Neural cell (in vitro differentiated cells): ENCODE measurements around the gene HOXB9. TPM values are rescaled to one million over a fixed set of nuclear protein-coding genes. Genes with fewer than 3 reads are reported as not detected.
A peak's percentile ranks its signal among the peaks of the same experiment; 100 is the strongest.

Experiments
- H2AFZ ChIP-seq: fragments of 200-600, 300-800 bp; sonication (generic), shearing (Covaris generic); 2 replicates; pipeline ENCODE4 v1.6.0; 2014; ENCODE audit warnings: low read depth, mild to moderate bottlenecking, antibody characterized with exemption, low read length, moderate library complexity
- H3F3A ChIP-seq: fragments of 200-600 bp; shearing (Covaris generic); 2 replicates; pipeline ENCODE4 v1.6.1; 2016; ENCODE audit warnings: mild to moderate bottlenecking, moderate library complexity, mixed read lengths, antibody characterized with exemption, low read length; ENCODE audit not compliant: insufficient read depth, poor library complexity, severe bottlenecking
- H3K27ac ChIP-seq: fragments of 200-600, 300-800 bp; sonication (generic), shearing (Covaris generic); 2 replicates; pipeline ENCODE4 v1.5.1; 2014; ENCODE audit warnings: mild to moderate bottlenecking, low read length, moderate library complexity
- H3K27me3 ChIP-seq: fragments of 300-800, 200-600 bp; sonication (generic), shearing (Covaris generic); 2 replicates; pipeline ENCODE4 v1.6.0; 2014; ENCODE audit warnings: mild to moderate bottlenecking, low read depth, low read length, moderate library complexity; ENCODE audit not compliant: insufficient read depth
- H3K36me3 ChIP-seq: fragments of 300-800, 200-600 bp; sonication (generic), shearing (Covaris generic); 2 replicates; pipeline ENCODE4 v1.5.1; 2014; ENCODE audit warnings: mild to moderate bottlenecking, antibody characterized with exemption, low read length, moderate library complexity; ENCODE audit not compliant: insufficient read depth
- H3K4me2 ChIP-seq: fragments of 300-800, 200-600 bp; sonication (generic), shearing (Covaris generic); 2 replicates; pipeline ENCODE4 v1.6.0; 2014; ENCODE audit warnings: mild to moderate bottlenecking, low read length
- H3K4me3 ChIP-seq: fragments of 300-800, 200-600 bp; sonication (generic), shearing (Covaris generic); 2 replicates; pipeline ENCODE4 v1.5.1; 2014; ENCODE audit warnings: mild to moderate bottlenecking, low read length, moderate library complexity
- H3K79me2 ChIP-seq: fragments of 200-600 bp; shearing (Covaris generic); replicated peaks from 2 replicates; pipeline ENCODE4 v1.6.0; 2014; ENCODE audit warnings: mild to moderate bottlenecking, low read length, moderate library complexity; ENCODE audit not compliant: insufficient read depth
- H3K9ac ChIP-seq: fragments of 300-800, 200-600 bp; sonication (generic), shearing (Covaris generic); 2 replicates; pipeline ENCODE4 v1.6.1; 2016; ENCODE audit warnings: mild to moderate bottlenecking, low read length, mixed read lengths
- H3K9me2 ChIP-seq: fragments of 200-600 bp; shearing (Covaris generic); 2 replicates; pipeline ENCODE4 v1.6.1; 2016; ENCODE audit warnings: mild to moderate bottlenecking, low read length, mixed read lengths; ENCODE audit not compliant: insufficient read depth
- H3K9me3 ChIP-seq: fragments of 200-600, 300-800 bp; sonication (generic), shearing (Covaris generic); 2 replicates; pipeline ENCODE4 v1.6.1; 2016; ENCODE audit warnings: mild to moderate bottlenecking, mixed run types, low read length, moderate library complexity, mixed read lengths
- H4K20me1 ChIP-seq: fragments of 200-600 bp; shearing (Covaris generic); 2 replicates; pipeline ENCODE4 v1.6.1; 2016; ENCODE audit warnings: mild to moderate bottlenecking, mixed run types; ENCODE audit not compliant: insufficient read depth
- CTCF ChIP-seq: fragments of 450-650 bp; IDR thresholded peaks from 2 replicates; pipeline ENCODE4 v1.5.1; 2014; ENCODE audit warnings: antibody characterized with exemption, mild to moderate bottlenecking, moderate library complexity; ENCODE audit not compliant: poor library complexity, severe bottlenecking
- EP300 ChIP-seq: fragments of 450-650 bp; conservative IDR thresholded peaks from 2 replicates; pipeline ENCODE4 v1.6.1; 2014; ENCODE audit warnings: antibody characterized with exemption, mild to moderate bottlenecking, moderate library complexity; ENCODE audit not compliant: poor library complexity, severe bottlenecking
- EZH2 ChIP-seq: fragments of 200-600, 300-800 bp; shearing (Covaris generic), sonication (generic); IDR thresholded peaks from 2 replicates; pipeline ENCODE4 v1.6.1; 2014; ENCODE audit warnings: antibody characterized with exemption, low read length, borderline replicate concordance, mild to moderate bottlenecking; ENCODE audit not compliant: insufficient read depth, poor library complexity, severe bottlenecking
- MXI1 ChIP-seq: fragments of 450-650 bp; conservative IDR thresholded peaks from 2 replicates; pipeline ENCODE4 v1.6.1; 2014; ENCODE audit warnings: antibody characterized with exemption, mild to moderate bottlenecking; ENCODE audit not compliant: poor library complexity, severe bottlenecking
- POLR2AphosphoS5 ChIP-seq: IDR thresholded peaks from 2 replicates; pipeline ENCODE4 v1.6.1; 2012
- RAD21 ChIP-seq: fragments of 450-650 bp; conservative IDR thresholded peaks from 2 replicates; pipeline ENCODE4 v1.6.1; 2014; ENCODE audit warnings: antibody characterized with exemption, mild to moderate bottlenecking, moderate library complexity
- REST ChIP-seq: IDR thresholded peaks from 2 replicates; pipeline ENCODE4 v1.6.1; 2012; ENCODE audit warnings: borderline replicate concordance
- SMC3 ChIP-seq: fragments of 450-650 bp; conservative IDR thresholded peaks from 2 replicates; pipeline ENCODE4 v1.6.1; 2014; ENCODE audit warnings: antibody characterized with exemption, mild to moderate bottlenecking, moderate library complexity; ENCODE audit not compliant: poor library complexity
- TAF1 ChIP-seq: IDR thresholded peaks from 2 replicates; pipeline ENCODE4 v1.6.1; 2012; ENCODE audit warnings: low read depth
- polyA minus RNA-seq: library from RNA; depleted of rRNA, polyadenylated mRNA; stranded (reverse); fragments of >200 nt; gene quantifications from 2 replicates; pipeline ENCODE4 v1.2.3, GENCODE V29; 2014
- polyA plus RNA-seq: library from polyadenylated mRNA; depleted of rRNA; stranded (reverse); fragments of >200 nt; gene quantifications from 2 replicates; pipeline ENCODE4 v1.2.3, GENCODE V29; 2014

The HOXB9 gene
- polyA plus RNA-seq (not detected in 2 replicates), polyA minus RNA-seq (not detected in 2 replicates)

GRCh38 chr17:48626245-48627117, at the start of gene HOXB9:
TSS of gene HOXB9 (minus strand) at chr17:48626358. CDS start at chr17:48626269, 89 bp downstream.
- Histone ChIP-seq H3K9me2 (no peaks in the 10 kb centered on the region), H3K9me3 (peaks cover 5% of the 10 kb centered on the region), H3K36me3 (no peaks in the 10 kb centered on the region), H3K79me2 (no peaks in the 10 kb centered on the region), H2AFZ (no peak within 1 kb of the TSS), H3K27ac (no peak within 1 kb of the TSS), H3K27me3 (peaks cover 100% of the 10 kb centered on the region), H4K20me1 (no peaks in the 10 kb centered on the region), H3K4me2 (no peak within 1 kb of the TSS), H3F3A (no peaks in the 10 kb centered on the region), H3K9ac (no peak within 1 kb of the TSS), H3K4me3 (peak within 1 kb of the TSS; percentile 45)
- TF ChIP-seq MXI1 (no peak), TAF1 (no peak), EZH2 (no peak), CTCF (no peak), POLR2AphosphoS5 (no peak), RAD21 (no peak), SMC3 (no peak), EP300 (no peak), REST (no peak)

GRCh38 chr17:48672340-48672739, 46.2 kb upstream of the HOXB9 start:
- Histone ChIP-seq H3K79me2 (no peaks in the 10 kb centered on the region), H3K9me3 (no peaks in the 10 kb centered on the region), H3K4me2 (no peak overlapping the region), H4K20me1 (no peaks in the 10 kb centered on the region), H2AFZ (no peak overlapping the region), H3K27me3 (peaks cover 61% of the 10 kb centered on the region), H3K9me2 (no peaks in the 10 kb centered on the region), H3F3A (no peaks in the 10 kb centered on the region), H3K9ac (no peak overlapping the region), H3K27ac (no peak overlapping the region), H3K36me3 (no peaks in the 10 kb centered on the region), H3K4me3 (no peak overlapping the region)
- TF ChIP-seq EZH2 (no peak), CTCF (no peak), SMC3 (no peak), MXI1 (no peak), POLR2AphosphoS5 (no peak), TAF1 (no peak), EP300 (no peak), RAD21 (no peak), REST (no peak)
